NCI-H1092 (cell line): Measurements from ENCODE around the gene TM4SF20.
"Not testable (repeated sequence)": the region's sequence is repeated elsewhere in the genome, so short reads cannot be mapped to it uniquely, and the experiment has no call there.

Source experiments
- DNase-seq: peaks from one replicate; lab custom pipeline; 2025; lab: John Stamatoyannopoulos, UW

TM4SF20 gene

GRCh38 chr2:227398684-227399670 is 19.9 kb upstream of the TM4SF20 start:
- no peak for DNase-seq

- no peak for DNase-seq
Measured at GRCh38 chr2:227397562-227397961, 18.5 kb upstream of the TM4SF20 start.

GRCh38 chr2:227395556-227395955 is 16.4 kb upstream of the TM4SF20 start:
- no peak for DNase-seq

- no peak for DNase-seq
Measured at GRCh38 chr2:227394401-227394800, 15.3 kb upstream of the TM4SF20 start.

- no peak for DNase-seq
Measured at GRCh38 chr2:227390468-227391256, 11.6 kb upstream of the TM4SF20 start.

GRCh38 chr2:227389661-227390060 is 10.6 kb upstream of the TM4SF20 start:
- no peak for DNase-seq

GRCh38 chr2:227389231-227389630 is 10.1 kb upstream of the TM4SF20 start:
- DNase-seq = no peak

GRCh38 chr2:227388537-227389011 is 9.5 kb upstream of the TM4SF20 start:
- no peak for DNase-seq

- DNase-seq = not testable (repeated sequence)
Measured at GRCh38 chr2:227387583-227387982, 8.5 kb upstream of the TM4SF20 start, which contains the start of gene SCYGR1. Gene SCYGR1, minus strand, starts transcription at chr2:227387949. Its CDS starts 0 bp downstream, at chr2:227387949.

- DNase-seq = no peak
Measured at GRCh38 chr2:227386630-227387029, 7.5 kb upstream of the TM4SF20 start.

- no peak for DNase-seq
Measured at GRCh38 chr2:227383686-227384085, 4.6 kb upstream of the TM4SF20 start.

- not testable (repeated sequence) for DNase-seq
Measured at GRCh38 chr2:227382241-227382835, 3.2 kb upstream of the TM4SF20 start.

- no peak for DNase-seq
Measured at GRCh38 chr2:227378371-227378782, 729 bp downstream of the TM4SF20 start.

GRCh38 chr2:227377467-227378351 is 1.4 kb downstream of the TM4SF20 start:
- no peak for DNase-seq

- no peak for DNase-seq
Measured at GRCh38 chr2:227376656-227377396, 2.3 kb downstream of the TM4SF20 start.

- no peak for DNase-seq
Measured at GRCh38 chr2:227374158-227374557, 4.9 kb downstream of the TM4SF20 start.

GRCh38 chr2:227373389-227373788 is 5.7 kb downstream of the TM4SF20 start:
- no peak for DNase-seq

GRCh38 chr2:227370791-227371312 is 8.3 kb downstream of the TM4SF20 start:
- no peak for DNase-seq

GRCh38 chr2:227370092-227370491 is 9.0 kb downstream of the TM4SF20 start:
- no peak for DNase-seq

GRCh38 chr2:227368574-227368973 is 10.5 kb downstream of the TM4SF20 start:
- DNase-seq = no peak
